HG02678 (cell line): ENCODE measurements around the gene FGB.
"Not testable (repeated sequence)": the region's sequence is repeated elsewhere in the genome, so short reads cannot be mapped to it uniquely, and the experiment has no call there.

ENCODE experiments used
- ATAC-seq: cut with Tn5 transposase; IDR thresholded peaks from one replicate; pipeline ENCODE4 v1.9.1; 2021; ENCODE audit warnings: mild to moderate bottlenecking, moderate library complexity; ENCODE audit not compliant: unreplicated experiment

FGB gene

DNA sequence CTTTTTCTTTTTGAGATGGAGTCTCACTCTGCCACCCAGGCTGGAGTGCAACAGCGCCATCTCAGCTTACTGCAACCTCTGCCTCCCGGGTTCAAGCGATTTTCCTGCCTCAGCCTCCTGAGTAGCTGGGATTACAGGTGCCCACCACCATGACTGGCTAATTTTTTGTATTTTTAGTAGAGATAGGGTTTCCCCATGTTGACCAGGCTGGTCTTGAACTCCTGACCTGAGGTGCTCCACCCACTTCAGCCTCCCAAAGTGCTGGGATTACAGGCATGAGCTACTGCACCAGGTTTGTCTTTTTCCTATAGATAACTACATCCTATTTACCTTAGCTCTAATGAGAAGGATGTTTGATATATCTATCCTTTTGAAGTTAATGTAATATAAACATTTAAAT lies 31.5 kb downstream of the FGB start:
- ATAC-seq, result not testable (repeated sequence)

DNA sequence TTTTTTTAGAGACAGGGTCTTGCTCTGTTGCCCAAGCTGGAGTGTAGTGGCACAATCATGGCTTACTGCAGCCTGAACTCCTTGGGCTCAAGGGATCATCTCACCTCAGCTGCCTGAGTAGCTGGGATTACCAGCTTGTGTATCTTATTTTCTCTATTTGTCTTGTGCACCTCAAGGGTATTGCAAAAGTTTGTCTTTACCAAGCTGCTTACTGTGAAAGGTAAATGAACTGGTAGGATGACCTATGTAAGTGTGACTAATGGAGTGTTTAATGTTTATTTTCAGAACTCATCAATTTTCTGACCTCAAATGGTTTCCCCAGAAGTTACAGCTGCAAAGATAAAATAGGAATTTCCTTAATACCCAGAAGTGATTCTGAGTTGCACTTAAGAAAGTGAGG lies 33.0 kb downstream of the FGB start:
- no peak for ATAC-seq

DNA sequence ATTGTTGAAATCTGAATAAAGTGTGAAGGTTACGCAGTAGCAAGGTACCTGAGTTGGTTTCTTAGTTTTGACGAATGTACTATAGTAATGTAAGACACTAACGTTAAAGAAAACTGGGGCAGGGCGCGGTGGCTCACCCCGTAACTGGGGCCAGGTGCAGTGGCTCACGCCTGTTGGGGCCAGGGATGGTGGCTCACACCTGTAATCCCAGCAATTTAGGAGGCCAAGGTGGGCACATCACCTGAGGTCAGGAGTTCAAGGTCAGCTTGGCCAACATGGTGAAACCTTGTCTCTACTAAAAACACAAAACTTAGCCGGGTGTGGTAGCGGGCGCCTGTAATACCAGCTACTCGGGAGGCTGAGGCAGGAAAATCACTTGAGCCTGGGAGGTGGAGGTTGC lies 34.5 kb downstream of the FGB start:
- not testable (repeated sequence) for ATAC-seq

DNA sequence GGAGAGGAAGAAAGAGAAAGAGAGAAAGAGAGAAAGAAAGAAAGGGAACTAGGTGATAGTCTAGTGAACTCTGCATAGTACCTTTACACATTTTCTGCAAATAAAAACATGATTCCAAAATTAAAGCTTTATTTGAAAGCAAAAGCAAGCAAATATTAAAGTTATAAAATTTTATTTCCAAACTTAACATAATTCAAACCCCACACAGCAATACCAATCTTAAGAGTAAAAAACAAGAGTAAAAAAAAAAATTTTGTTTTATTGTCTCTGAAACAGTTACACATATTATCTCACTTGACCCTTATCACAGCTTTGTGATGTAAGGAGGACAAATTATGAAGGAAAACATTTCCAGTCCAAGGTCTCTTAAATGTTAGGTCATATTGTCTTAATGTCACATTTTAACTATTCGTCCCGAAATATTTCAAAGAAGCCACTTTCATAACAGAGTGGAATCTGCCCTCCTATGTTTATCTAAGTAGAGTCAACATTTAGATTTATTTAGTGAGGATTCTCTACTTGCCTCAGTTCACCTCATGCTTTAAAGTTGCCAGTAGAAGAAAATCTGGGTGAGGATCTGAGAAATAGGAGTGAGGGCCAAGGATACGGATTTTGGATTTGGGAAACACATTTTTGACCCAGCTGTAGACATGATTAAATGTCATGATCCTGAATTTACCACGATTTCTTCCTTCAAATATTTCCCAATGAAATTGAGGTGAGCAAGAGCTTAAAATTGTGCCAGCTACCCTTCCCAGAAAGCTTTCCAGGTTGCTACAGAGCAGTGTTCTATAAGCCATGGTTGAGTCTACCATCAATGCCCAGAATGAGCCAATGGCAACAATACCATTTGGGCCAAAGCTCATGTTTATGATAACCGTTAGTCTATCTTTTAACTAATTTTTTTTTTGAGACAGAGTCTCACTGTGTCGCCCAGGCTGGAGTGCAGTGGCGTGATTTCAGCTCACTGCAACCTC lies 35.3 kb downstream of the FGB start:
- ATAC-seq, result no peak

DNA sequence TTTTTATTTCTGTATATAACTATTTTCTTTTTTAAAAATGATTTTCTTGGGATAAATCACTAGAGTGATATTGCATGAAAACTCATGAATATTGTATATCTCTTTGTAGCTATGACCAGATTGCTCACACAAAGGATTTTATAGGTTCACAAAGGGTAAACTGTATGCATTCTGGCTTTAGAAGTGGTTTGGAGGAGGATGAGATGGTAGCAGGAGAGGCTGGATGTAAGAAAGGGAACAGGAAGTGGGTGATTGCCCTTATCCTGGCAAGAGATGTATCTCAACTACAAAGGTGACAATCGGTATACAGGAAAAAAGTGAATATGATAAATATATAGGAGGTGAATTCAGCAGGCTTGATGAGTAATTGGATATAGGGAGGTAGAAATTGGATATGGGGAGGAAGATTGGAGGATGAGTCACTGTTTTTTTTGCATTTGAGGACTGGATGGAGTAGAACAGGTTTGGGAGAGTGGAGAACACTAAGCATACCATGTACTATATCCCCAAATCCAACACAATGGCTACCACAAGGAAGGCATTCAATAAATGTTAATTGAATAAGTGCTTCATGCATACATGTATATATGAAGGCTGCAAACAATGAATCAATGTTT lies 39.7 kb downstream of the FGB start:
- ATAC-seq, result no peak

DNA sequence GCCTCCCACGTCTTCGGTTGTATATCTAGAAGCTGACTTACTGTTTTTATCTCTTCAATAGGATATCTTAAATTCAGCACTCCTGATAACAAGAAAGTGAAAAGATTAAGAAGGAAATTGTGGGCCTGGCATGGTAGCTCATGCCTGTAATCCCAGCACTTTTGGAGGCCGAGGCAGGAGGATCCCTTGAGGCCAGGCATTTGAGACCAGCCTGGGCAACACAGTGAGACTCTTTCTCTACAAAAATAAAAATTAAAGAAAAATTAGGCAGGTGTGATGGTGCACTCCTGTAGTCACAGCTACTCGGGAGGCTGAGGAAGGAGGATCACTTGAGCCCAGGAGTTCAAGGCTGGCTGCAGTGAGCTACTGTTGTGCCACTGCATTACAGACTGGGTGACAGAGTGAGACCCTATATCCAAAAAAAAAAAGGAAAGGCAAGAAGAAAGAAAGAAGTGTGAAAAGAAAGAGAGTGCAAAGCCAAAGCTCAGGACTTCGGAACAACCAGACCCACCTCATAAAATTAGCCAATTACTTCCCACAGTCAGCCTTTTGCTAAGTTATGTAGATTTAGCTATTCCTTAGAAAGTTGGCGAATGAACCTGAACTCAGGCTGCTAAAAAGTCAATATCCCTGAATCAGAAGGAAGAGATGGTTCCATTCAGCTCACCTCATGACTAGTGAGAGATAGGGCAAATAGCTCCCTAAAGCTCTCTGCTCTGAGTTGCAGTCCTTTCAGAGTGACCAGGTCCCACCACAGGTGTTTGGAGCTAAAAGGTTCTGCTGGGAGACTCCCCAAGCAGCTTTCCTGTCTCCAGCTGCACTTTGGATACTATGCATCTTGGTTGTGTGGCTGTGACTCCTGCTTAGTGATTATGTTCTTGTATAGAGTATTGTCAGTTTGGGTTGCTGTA lies 40.5 kb downstream of the FGB start:
- ATAC-seq, result no peak

DNA sequence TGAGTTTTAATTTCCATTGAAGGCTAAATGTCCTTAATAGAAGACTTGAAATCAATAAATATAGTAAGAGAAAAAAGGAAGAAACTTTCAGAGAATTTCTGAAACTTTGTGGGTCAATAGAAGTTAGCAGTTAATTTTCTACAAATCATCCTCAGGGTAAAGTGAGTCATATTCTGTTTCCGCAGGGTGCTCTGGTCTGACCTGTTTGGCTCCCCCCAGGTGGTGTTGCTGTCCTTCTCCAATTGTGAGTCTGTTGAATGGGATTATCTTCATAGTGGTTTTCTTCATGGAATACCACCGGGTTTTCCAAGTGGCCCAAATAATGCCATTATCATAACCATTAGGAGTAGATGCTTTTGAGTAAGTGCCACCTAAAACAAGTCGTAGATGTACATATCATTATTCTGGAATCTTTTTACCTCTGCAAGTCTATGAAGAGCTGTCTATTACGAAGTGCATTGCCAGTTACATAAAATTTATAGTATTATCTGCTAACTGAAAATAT lies 41.9 kb downstream of the FGB start:
- ATAC-seq, result no peak

DNA sequence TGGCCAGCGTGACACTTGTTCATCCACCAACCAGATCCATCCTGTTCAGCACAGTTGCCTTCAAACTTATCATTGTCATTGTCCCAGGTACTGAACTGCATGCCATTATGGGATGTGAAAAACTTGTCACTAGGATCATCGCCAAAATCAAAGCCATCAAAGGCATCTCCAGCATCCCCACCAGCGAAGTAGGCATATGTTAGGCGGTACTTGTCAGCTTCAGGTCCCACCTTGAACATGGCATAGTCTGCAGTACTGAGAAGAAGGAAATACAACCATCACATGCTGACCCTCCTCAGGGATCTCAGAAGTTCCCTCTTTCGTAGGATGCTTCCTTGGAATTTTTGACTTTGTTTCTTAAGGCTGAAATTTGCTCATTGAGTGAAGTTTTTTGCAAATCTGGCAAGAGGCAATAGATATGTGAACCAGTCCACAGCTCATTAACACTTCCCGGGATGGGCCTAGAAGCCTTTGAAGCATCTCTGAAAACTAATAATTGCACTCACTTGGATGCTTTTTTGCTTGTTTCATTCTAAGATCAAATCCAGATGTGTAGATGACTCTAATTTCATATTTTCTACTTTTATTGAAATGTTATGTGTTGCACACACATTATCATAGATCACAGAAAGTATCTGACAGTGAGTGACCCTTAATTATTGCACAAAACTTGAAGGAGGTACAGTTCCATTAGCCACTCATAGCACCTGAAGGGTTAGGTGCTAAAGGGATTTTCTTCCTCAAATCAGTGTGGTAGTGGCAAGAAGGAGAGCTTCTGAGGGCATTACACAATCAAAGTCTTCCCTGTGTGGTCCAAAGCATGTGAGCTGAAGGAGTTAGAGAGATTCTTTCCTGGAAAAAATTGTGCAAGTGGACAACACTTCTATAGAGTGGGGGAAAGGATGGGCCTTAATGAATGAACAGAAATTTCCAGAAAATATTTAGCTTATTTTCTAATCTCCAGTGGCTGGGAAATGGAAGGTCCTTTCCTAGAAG lies 44.2 kb downstream of the FGB start:
- ATAC-seq, result no peak

DNA sequence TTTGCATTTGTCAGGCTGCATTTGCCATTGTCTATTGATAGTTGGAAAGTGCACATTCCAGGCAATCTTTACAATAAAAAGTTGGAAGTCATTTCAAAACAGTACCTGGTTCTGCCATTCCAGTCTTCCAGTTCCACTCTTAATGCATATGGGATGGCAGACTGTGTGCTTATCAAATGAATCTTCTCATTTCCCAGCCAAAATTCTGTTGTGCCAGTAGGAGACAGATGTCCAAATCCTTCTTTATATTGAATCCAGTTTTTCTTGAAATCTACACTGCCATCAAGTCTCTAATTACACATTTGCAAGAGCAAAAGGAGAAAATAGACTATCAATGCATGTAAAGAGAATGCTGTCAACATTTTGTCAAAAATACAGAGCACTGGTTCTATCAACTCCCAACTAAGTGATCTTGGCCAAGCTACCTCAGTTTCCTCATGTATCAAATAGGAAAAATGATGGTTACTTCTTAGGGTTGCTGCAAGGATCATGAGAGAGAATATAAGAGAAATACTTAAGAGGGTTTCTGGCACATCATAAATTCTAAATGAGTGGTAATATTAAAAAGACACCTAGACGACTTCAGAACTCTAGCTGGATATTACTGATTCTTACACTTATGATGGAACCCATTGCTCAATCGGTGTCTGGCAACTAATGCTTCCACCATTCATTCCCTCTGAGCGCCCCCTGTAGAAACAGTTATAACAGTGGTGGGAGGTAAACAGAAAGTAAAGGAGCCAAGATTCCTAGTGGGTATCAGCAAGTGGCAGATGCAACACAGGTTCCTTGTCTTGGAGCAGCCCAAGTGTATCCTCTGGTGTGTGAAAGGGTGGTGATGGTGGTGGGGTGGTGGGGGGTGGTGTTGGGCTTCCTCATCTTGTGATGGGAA lies 45.8 kb downstream of the FGB start:
- no peak for ATAC-seq

DNA sequence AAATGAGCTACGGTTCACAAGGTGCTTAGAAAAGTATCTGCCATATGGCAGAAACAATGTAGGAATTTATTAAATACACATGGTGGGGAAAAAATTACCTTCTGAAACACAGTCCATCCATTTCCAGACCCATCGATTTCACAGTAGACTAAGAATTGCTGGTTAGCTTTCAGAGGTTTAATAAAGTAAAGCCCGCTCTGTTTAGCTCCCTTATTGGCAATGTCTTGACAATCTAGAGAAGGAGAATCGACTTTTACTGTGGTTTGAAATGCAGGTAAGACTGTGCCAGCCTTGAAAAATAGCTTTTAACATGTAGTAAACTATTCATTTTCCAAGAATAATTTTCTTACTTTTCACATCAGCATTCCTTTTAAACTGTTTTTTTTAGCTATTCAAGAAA lies 46.7 kb downstream of the FGB start:
- ATAC-seq, result no peak

DNA sequence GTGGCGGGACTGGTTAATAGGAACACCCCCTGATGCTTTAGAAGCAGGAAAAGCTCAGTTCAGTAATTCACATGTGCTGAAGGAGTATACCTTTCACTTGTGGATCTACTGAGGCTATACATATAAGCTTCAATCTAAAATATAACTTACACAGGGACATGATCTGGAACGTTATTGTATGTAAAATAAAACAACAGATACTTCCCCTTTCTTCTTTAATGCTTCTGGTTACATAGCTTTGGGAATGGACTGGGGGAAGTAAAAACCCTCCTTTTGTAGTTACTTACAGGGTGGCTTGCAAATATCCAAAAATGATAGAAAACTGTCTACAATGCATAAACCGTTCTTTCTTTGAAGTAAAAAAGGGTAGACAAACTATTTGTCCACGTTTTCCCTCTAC lies 47.8 kb downstream of the FGB start:
- ATAC-seq, result no peak

DNA sequence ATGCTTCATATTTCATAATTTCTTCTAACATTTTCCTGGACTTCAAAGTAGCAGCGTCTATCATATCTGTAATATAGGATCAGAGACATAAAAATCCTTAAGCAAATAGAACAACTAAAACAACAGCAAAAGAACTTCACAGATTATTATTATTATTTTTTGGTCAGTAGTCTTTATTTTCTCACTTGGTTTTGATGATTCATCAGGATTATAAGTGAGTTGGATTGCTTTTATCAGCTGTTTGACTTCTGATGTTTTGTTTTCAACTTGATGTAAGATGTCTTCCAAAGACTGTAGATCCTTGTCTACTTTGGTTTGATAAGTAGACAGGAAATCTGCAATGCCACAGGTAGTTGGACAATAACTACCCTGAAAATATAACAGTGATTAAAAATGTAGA lies 49.0 kb downstream of the FGB start:
- no peak for ATAC-seq

DNA sequence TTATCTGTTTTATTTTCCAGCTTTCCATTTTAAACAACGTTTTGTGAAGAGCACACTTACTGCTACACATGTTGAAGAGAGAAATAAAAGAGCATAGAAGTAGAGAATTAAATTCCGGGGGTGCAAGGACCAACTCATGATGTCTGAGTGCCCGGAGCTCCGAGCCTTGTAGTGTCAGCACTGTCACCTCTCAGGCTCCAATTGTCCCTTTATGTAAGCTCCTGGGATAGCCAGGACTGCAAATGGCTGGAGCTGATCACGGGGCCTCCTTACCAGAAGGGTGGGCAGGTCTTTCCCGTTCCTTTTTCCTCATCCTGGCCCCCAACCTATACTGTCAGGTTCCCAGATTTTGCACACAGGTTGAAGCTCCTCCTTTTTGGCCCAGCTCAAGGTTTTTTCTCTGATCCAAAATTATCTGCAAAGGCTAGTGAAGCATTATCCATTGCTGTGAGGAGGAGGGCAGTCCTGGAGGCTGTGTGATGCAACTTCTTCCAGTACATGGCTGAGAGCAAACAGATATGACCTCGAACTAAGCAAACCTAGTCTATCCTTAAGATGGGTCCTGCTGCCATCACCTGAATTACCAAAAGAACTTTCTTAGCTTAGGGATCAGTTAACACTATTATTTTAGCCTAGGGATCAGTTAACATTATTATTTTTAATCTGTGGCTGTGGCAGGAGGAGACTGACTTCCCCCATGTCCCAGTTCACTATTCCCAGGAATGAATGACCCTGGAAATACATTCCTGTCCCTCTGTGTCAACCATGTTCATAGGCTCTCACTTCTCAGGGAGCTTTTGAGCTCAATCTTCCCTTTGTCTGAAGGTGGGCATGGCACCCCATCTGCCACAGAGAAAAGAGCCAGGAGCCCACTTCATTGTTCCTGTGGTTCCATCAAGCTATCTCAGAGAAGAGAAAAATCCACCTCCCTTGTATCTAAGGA lies 49.9 kb downstream of the FGB start, which contains the start of gene FGG:
Gene FGG (minus strand): TSS at position 185 of the 943 bp plus-strand sequence. CDS start 47 bp downstream, at position 138.
- no peak for ATAC-seq

DNA sequence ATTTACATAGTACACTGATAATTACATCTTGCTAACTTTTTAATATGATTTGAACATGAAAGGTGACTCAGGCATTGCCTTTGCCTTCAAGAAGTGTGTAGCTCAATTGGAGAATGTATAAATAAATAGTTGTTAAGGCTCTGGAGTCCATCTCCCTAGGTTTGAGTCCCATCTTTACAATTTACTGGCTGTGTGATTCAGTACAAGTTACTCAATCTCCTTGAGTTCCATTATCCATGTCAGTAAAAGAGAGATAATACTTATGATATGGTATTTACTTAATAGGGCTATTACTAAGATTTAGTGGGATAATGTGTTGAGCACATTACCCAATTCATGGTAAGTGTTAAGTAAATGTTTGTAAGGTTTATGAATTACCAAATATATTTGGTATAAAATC lies 51.5 kb downstream of the FGB start:
- ATAC-seq, result no peak

DNA sequence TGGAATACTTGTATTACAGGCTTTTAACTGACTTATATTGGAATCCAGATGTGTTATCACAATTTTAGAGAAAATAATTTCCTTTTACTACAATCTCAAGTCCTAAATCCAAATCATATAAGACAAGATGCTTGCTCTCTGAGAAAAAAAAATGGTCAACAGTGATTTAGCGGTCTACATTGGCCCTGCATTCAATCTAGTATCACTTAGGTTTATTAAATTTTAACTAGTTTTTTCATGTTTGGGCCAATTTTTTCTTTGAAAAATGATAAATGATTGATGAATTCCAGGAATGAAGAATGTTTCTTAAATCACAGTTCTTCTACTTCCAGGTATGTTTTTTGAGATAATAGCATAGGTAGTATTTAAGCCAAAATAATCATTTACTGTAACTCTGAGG lies 52.4 kb downstream of the FGB start:
- ATAC-seq, result no peak

DNA sequence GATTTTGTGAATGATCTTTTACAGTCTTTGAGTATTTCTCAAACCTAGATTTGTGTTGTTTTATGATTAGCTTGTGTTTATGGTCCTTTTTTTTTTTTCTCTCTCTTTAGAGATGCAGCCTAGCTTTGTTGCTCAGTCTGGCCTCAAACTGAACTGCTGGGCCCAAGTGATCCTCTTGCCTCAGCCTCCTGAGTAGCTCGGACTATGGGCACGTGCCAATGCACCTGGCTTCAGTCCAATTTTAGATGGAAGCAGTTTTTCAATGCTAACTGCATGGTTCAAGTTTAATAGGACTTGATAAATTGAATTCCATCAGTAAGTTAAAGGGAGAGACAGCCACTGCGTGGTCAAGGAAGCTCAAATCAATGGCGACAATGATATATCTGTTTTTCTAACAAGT lies 53.5 kb downstream of the FGB start:
- peak; percentile 6 for ATAC-seq

DNA sequence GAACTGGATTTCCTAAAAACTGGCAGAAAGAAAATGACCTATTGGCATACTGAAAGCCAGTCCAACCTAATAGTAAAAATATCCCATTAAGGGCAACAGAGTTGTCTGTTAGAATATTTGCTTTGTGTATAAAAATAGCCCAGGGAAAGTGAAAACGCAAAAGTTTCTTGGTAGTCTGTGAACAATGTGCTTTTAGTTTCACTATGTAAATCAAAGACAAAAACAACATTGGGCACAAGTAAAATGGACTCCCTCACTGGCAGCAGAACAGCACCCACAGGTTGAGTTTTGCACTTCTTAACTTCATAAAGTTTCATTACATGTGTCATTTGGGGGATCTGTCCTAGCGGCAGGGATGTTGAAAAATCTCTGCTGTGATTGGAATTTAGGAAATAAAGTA lies 53.9 kb downstream of the FGB start:
- ATAC-seq, result peak; percentile 97
